Colonic mucosa (tissue), 4 donors: ENCODE results near the gene RFXAP. TPM values are rescaled to one million over a fixed set of nuclear protein-coding genes. Genes with fewer than 3 reads are reported as not detected.

Experiments used
- DNase-seq: peaks from one replicate; pipeline ENCODE4 v3.0.0-alpha.2; 2020
- H3K27ac ChIP-seq: fragments of 200-600 bp; one replicate; pipeline ENCODE4 v1.8.0; 2021
- H3K27me3 ChIP-seq: fragments of 200-600 bp; one replicate; pipeline ENCODE4 v1.8.0; 2021
- H3K36me3 ChIP-seq: fragments of 200-600 bp; one replicate; pipeline ENCODE4 v1.8.0; 2021
- H3K4me1 ChIP-seq: fragments of 200-600 bp; one replicate; pipeline ENCODE4 v1.8.0; 2021; ENCODE audit warnings: mild to moderate bottlenecking
- H3K4me3 ChIP-seq: fragments of 200-600 bp; one replicate; pipeline ENCODE4 v1.8.0; 2021
- H3K9ac ChIP-seq, 2 donors: one replicate each; pipeline ENCODE4 v1.7.0; 2013; ENCODE audit warnings: control low read depth in 2 of 2, low read depth in 2 of 2, low read length in 2 of 2
- H3K9me3 ChIP-seq: fragments of 200-600 bp; one replicate; pipeline ENCODE4 v1.8.0; 2021
- intact Hi-C: fragments of 100-400 bp; cut with DNase I; formaldehyde crosslinking; loops from one replicate; pipeline ENCODE4 v1.14.1; 2022
- total RNA-seq, 2 donors: library from RNA; stranded (reverse); fragmentation: NEBNext Ultra II Directional in 1 of 2; extraction: Animal tissue kit (Norgen Biotek cat#: 25700) in 1 of 2; gene quantifications; one replicate each; pipeline ENCODE4 v1.2.1, GENCODE V29; 2021
- TF ChIP-seq, protein P1 (sequence below): fragments of 200-600 bp; IDR thresholded peaks from one replicate; pipeline ENCODE4 v1.8.0; 2022; ENCODE audit warnings: antibody characterized with exemption, mild to moderate bottlenecking
- donor health status: healthy.
- donor health status: DM: no; HTN: no; CAD: no.
- donor health status: DM: no; HTN: no; CAD: no.

RFXAP gene
- total RNA-seq, 2 donors from 2014 or later, result 2.4 to 3.0 TPM

DNA sequence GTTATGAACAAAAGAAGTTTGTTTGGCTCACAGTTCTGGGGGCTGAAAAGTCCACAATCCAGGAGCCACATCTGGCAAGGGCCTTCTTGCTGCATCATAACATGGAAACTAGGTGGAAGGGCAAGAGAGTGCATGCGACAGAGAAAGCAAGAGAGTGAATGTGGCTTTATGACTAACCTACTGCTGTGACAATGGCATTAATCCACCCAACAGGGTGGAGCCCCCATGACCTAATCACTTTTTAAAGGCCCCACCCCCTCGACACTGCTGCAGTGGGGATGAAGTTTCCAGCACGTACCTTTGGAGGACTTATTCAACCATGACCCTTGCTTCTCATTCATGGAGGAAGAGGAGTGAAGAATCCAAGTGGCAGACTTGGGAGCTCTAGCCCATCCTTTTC lies 30.0 kb upstream of the RFXAP start:
- Histone ChIP-seq H3K27me3 (no peaks in the 10 kb centered on the region), H3K9ac (no peak overlapping the region), H3K4me1 (no peaks in the 10 kb centered on the region), H3K4me3 (no peak overlapping the region), H3K9me3 (no peaks in the 10 kb centered on the region), H3K27ac (no peak overlapping the region), H3K36me3 (no peaks in the 10 kb centered on the region)
- DNase-seq, result no peak
- intact Hi-C loops, result no loop called here
- TF ChIP-seq, protein P1, sequence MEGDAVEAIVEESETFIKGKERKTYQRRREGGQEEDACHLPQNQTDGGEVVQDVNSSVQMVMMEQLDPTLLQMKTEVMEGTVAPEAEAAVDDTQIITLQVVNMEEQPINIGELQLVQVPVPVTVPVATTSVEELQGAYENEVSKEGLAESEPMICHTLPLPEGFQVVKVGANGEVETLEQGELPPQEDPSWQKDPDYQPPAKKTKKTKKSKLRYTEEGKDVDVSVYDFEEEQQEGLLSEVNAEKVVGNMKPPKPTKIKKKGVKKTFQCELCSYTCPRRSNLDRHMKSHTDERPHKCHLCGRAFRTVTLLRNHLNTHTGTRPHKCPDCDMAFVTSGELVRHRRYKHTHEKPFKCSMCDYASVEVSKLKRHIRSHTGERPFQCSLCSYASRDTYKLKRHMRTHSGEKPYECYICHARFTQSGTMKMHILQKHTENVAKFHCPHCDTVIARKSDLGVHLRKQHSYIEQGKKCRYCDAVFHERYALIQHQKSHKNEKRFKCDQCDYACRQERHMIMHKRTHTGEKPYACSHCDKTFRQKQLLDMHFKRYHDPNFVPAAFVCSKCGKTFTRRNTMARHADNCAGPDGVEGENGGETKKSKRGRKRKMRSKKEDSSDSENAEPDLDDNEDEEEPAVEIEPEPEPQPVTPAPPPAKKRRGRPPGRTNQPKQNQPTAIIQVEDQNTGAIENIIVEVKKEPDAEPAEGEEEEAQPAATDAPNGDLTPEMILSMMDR, result no peak

DNA sequence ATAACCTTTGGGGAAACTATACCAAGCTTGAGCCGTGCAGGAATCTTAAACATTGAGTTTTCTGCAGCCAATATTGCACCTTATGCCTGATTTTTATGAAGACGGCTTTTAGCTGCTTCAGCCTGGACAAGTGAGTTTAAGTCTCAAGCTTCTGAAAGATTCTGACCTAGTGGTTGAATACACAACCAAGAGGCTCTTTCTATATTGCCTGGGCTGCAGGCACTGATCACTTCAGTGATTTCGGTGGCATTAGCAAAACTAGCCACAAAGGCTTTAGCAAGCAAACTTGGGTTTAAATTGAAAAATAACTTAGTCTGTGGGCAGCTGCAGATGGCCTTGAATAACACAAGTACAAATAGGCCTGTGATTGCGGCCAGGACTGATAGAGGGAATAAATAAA lies 29.3 kb upstream of the RFXAP start:
- Histone ChIP-seq H3K4me3 (no peak overlapping the region), H3K4me1 (no peaks in the 10 kb centered on the region), H3K27ac (no peak overlapping the region), H3K36me3 (no peaks in the 10 kb centered on the region), H3K27me3 (no peaks in the 10 kb centered on the region), H3K9me3 (no peaks in the 10 kb centered on the region), H3K9ac (no peak overlapping the region)
- intact Hi-C loops, result no loop called here
- TF ChIP-seq, protein P1, result no peak
- no peak for DNase-seq

DNA sequence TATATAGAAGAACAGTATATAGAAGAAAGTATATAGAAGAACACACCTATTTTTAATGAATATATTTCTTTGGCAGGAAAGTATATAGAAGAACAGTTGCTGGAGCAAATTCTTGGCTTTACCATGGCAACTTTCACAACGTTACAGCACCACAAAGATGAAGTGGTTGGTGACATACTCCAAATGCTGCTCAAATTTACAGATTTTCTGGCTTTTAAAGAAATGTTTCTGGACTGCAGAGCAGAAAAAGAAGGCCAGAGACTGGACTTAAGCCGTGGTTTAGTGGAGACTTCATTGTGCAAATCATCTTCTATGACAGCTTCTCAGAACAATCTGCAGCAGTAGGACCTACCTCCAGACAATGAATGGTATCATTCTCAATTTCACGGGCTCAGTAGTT lies 24.3 kb upstream of the RFXAP start:
- intact Hi-C loops, result no loop called here
- Histone ChIP-seq H3K27me3 (no peaks in the 10 kb centered on the region), H3K9me3 (no peaks in the 10 kb centered on the region), H3K36me3 (no peaks in the 10 kb centered on the region), H3K4me3 (no peak overlapping the region), H3K27ac (no peak overlapping the region), H3K9ac (no peak overlapping the region), H3K4me1 (no peaks in the 10 kb centered on the region)
- DNase-seq, result no peak
- TF ChIP-seq, protein P1, result no peak

DNA sequence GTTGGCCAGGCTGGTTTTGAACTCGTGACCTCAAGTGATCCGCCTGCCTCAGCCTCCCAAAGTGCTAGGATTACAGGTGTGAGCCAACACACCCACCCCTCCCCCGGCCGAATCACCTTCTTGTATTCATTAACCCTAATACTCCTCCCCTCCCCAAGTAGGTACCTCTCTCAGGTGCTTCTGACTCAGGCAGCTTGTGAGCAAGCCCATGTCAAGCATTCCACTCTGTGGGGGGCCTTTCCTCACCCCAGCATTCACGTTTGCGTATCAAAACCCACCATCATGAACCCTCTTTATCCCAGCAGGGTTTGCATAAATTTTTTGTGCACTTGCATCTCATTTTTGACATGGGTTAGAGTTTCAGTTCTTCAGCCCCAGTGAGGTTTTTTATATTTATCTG lies 23.6 kb upstream of the RFXAP start:
- TF ChIP-seq, protein P1, result no peak
- H3K4me1 ChIP-seq, result no peaks in the 10 kb centered on the region
- no peak overlapping the region for H3K4me3 ChIP-seq
- H3K27ac ChIP-seq, result no peak overlapping the region
- no peak overlapping the region for H3K9ac ChIP-seq
- no peaks in the 10 kb centered on the region for H3K9me3 ChIP-seq
- intact Hi-C loops, result no loop called here
- no peak for DNase-seq
- H3K27me3 ChIP-seq, result no peaks in the 10 kb centered on the region
- no peaks in the 10 kb centered on the region for H3K36me3 ChIP-seq

DNA sequence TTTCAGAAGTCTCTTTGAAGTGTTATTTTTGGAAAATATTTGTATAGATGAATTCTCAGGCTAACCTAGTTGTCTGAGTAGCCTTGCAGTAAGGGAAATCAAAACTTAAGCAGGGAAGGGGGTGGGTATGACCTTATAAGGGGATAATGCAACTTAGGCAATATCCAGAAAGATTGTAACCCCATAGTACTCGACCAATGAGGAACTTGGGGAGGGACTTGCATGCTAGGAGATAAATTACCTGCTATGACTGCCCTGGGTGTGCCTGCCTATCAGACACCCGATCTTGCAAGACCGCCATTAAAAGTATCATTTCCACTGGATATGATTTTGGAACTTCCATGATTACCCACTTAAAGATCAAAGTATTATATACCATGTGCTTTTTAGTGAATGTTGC lies 23.0 kb upstream of the RFXAP start:
- no peaks in the 10 kb centered on the region for H3K9me3 ChIP-seq
- TF ChIP-seq, protein P1, result no peak
- H3K9ac ChIP-seq, result no peak overlapping the region
- no peaks in the 10 kb centered on the region for H3K4me1 ChIP-seq
- DNase-seq, result no peak
- no peaks in the 10 kb centered on the region for H3K27me3 ChIP-seq
- H3K4me3 ChIP-seq, result no peak overlapping the region
- H3K27ac ChIP-seq, result no peak overlapping the region
- intact Hi-C loops, result no loop called here
- no peaks in the 10 kb centered on the region for H3K36me3 ChIP-seq

DNA sequence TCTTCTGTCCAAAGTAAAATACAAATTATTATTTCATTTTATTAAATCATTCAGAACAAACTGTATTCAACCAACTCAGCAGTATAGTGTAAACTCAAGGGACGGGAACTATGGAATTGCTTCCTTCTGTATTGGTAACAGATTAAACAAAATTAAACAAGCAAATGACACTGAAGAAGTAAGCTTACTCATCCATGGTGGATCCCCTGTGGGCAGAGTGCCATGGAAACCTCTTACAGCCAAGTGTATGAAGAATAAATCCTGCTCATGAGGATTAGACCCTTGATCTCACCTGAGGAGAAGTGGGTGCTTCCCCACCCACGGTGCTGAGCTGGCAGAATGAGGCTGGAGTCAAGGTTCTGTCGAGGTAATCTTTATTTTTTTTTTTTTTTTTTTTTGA lies 18.0 kb upstream of the RFXAP start:
- Histone ChIP-seq H3K27me3 (no peaks in the 10 kb centered on the region), H3K9ac (no peak overlapping the region), H3K4me3 (no peak overlapping the region), H3K36me3 (no peaks in the 10 kb centered on the region), H3K9me3 (no peaks in the 10 kb centered on the region), H3K27ac (no peak overlapping the region), H3K4me1 (no peaks in the 10 kb centered on the region)
- TF ChIP-seq, protein P1, result no peak
- intact Hi-C loops, result no loop called here
- DNase-seq, result no peak
